IMR-90 (cell line): Measurements from ENCODE around the gene GLRA3. TPM values are rescaled to one million over a fixed set of nuclear protein-coding genes. Genes with fewer than 3 reads are reported as not detected.

Experiments used
- ATAC-seq: fragments of 200-7000 bp; cut with Tn5 transposase; 2 replicates; pipeline ENCODE4 v1.9.1; 2020; ENCODE audit warnings: low read depth, mild to moderate bottlenecking, moderate library complexity
- BruUV-seq: library from RNA; stranded (reverse); fragments of 400-500 nt; replicated peaks from 2 replicates; lab custom pipeline; 2021; lab: Mats Ljungman, UMichigan
- CTCF ChIA-PET: fragments of 300-600 bp; formaldehyde crosslinking; extraction: SDS; loops from one replicate; lab custom pipeline; 2021; ENCODE audit warnings: antibody characterized with exemption; lab: Yijun Ruan, JAX
- POLR2A ChIA-PET: fragments of 300-600 bp; sonication (Branson Sonifier 250); formaldehyde crosslinking; loops from one replicate; lab custom pipeline; 2022; ENCODE audit warnings: antibody characterized with exemption; ENCODE audit not compliant: unreplicated experiment; lab: Charles Lee
- DNase-seq: peaks from one replicate; pipeline ENCODE4 v3.0.0; 2013
- H2AFZ ChIP-seq: replicated peaks from 2 replicates; pipeline ENCODE3; 2013; ENCODE audit warnings: low read length, mild to moderate bottlenecking; ENCODE audit not compliant: poor library complexity
- H2AK5ac ChIP-seq: 2 replicates; pipeline ENCODE4 v1.6.1; 2013; ENCODE audit warnings: low read depth, low read length, inconsistent platforms
- H2AK9ac ChIP-seq: replicated peaks from 2 replicates; pipeline ENCODE3; 2013; ENCODE audit warnings: mild to moderate bottlenecking, low read depth, low read length, moderate library complexity; ENCODE audit not compliant: poor library complexity
- H2BK120ac ChIP-seq: 2 replicates; pipeline ENCODE4 v1.6.1; 2013; ENCODE audit warnings: low read depth, low read length, inconsistent platforms
- H2BK15ac ChIP-seq: 3 replicates; pipeline ENCODE4 v1.6.1; 2013; ENCODE audit warnings: low read depth, low read length, inconsistent platforms
- H2BK20ac ChIP-seq: 2 replicates; pipeline ENCODE4 v1.6.1; 2013; ENCODE audit warnings: low read depth, mild to moderate bottlenecking, inconsistent platforms, low read length, moderate library complexity
- H2BK5ac ChIP-seq: 2 replicates; pipeline ENCODE4 v1.6.1; 2013; ENCODE audit warnings: mild to moderate bottlenecking, low read depth, low read length, inconsistent platforms; ENCODE audit not compliant: poor library complexity, severe bottlenecking
- H3K14ac ChIP-seq: replicated peaks from 2 replicates; pipeline ENCODE4 v1.6.1; 2013; ENCODE audit warnings: low read depth, low read length, inconsistent platforms
- H3K18ac ChIP-seq: 2 replicates; pipeline ENCODE4 v1.6.1; 2013; ENCODE audit warnings: low read depth, low read length, control low read depth
- H3K23ac ChIP-seq: 2 replicates; pipeline ENCODE4 v1.6.1; 2013; ENCODE audit warnings: low read depth, low read length, inconsistent platforms
- H3K27ac ChIP-seq: 2 replicates; pipeline ENCODE4 v1.5.1; 2013; ENCODE audit warnings: mild to moderate bottlenecking, control low read depth, low read length; ENCODE audit not compliant: insufficient read depth
- H3K27me3 ChIP-seq: 2 replicates; pipeline ENCODE4 v1.6.1; 2013; ENCODE audit warnings: low read length; ENCODE audit not compliant: control insufficient read depth, insufficient read depth
- H3K36me3 ChIP-seq: 2 replicates; pipeline ENCODE4 v1.6.1; 2013; ENCODE audit warnings: low read length, mixed read lengths; ENCODE audit not compliant: control insufficient read depth, insufficient read depth
- H3K4ac ChIP-seq: 2 replicates; pipeline ENCODE4 v1.6.1; 2013; ENCODE audit warnings: low read depth, low read length, inconsistent platforms
- H3K4me1 ChIP-seq: 2 replicates; pipeline ENCODE4 v1.6.1; 2013; ENCODE audit warnings: low read length, mixed read lengths; ENCODE audit not compliant: control insufficient read depth, insufficient read depth
- H3K4me2 ChIP-seq: 2 replicates; pipeline ENCODE4 v1.6.1; 2013; ENCODE audit warnings: low read depth, mild to moderate bottlenecking, control low read depth, low read length, moderate library complexity
- H3K4me3 ChIP-seq: 2 replicates; pipeline ENCODE4 v1.5.1; 2013; ENCODE audit warnings: low read depth, mild to moderate bottlenecking, control low read depth, low read length, moderate library complexity; ENCODE audit not compliant: insufficient read depth
- H3K56ac ChIP-seq: 2 replicates; pipeline ENCODE4 v1.6.1; 2013; ENCODE audit warnings: low read length, inconsistent platforms; ENCODE audit not compliant: insufficient read depth; ENCODE audit errors: extremely low read depth
- H3K79me1 ChIP-seq, 2 experiments: 2 replicates each; pipeline ENCODE4 v1.6.1; 2013; ENCODE audit warnings: low read length in 2 of 2, inconsistent platforms in 1 of 2, low read depth in 1 of 2
- H3K9ac ChIP-seq: 2 replicates; pipeline ENCODE4 v1.6.1; 2013; ENCODE audit warnings: low read depth, low read length, control low read depth
- H3K9me1 ChIP-seq: 2 replicates; pipeline ENCODE4 v1.6.1; 2013; ENCODE audit warnings: low read length, inconsistent platforms; ENCODE audit not compliant: insufficient read depth
- H3K9me3 ChIP-seq: 2 replicates; pipeline ENCODE4 v1.6.1; 2013; ENCODE audit warnings: low read length; ENCODE audit not compliant: control insufficient read depth, insufficient read depth
- H4K20me1 ChIP-seq: 2 replicates; pipeline ENCODE4 v1.6.1; 2013; ENCODE audit warnings: low read length, inconsistent platforms; ENCODE audit not compliant: insufficient read depth
- H4K5ac ChIP-seq: 2 replicates; pipeline ENCODE4 v1.6.1; 2013; ENCODE audit warnings: mild to moderate bottlenecking, low read depth, low read length, control low read depth
- H4K8ac ChIP-seq, 2 experiments: 2 replicates each; pipeline ENCODE4 v1.6.1; 2013; ENCODE audit warnings: low read depth in 2 of 2, low read length in 2 of 2, control low read depth in 1 of 2, inconsistent platforms in 1 of 2
- H4K91ac ChIP-seq: 2 replicates; pipeline ENCODE4 v1.6.1; 2013; ENCODE audit warnings: low read depth, low read length, inconsistent platforms; ENCODE audit not compliant: insufficient read depth
- BHLHE40 ChIP-seq: fragments of 150-350 bp; IDR thresholded peaks from 2 replicates; pipeline ENCODE4 v1.6.1; 2016; ENCODE audit warnings: mild to moderate bottlenecking, low read depth, low read length
- CEBPB ChIP-seq: IDR thresholded peaks from 2 replicates; pipeline ENCODE4 v1.6.1; 2012; ENCODE audit warnings: low read depth, low read length, improper control_type of control experiment
- CHD1 ChIP-seq: IDR thresholded peaks from 2 replicates; pipeline ENCODE4 v1.6.1; 2012; ENCODE audit warnings: low read depth, low read length, improper control_type of control experiment
- CTCF ChIP-seq: conservative IDR thresholded peaks from 2 replicates; pipeline ENCODE4 v1.5.1; 2012; ENCODE audit warnings: mild to moderate bottlenecking, low read depth, low read length, improper control_type of control experiment
- ELK1 ChIP-seq: fragments of 150-350 bp; IDR thresholded peaks from 2 replicates; pipeline ENCODE4 v1.6.1; 2016; ENCODE audit warnings: low read depth, mild to moderate bottlenecking, low read length, moderate library complexity, borderline replicate concordance
- FOS ChIP-seq: fragments of 150-350 bp; IDR thresholded peaks from 2 replicates; pipeline ENCODE4 v1.6.1; 2016; ENCODE audit warnings: low read depth, low read length
- MAFK ChIP-seq: IDR thresholded peaks from 2 replicates; pipeline ENCODE4 v1.6.1; 2012; ENCODE audit warnings: low read depth, low read length, improper control_type of control experiment
- MAZ ChIP-seq: IDR thresholded peaks from 2 replicates; pipeline ENCODE4 v1.6.1; 2012; ENCODE audit warnings: low read depth, mild to moderate bottlenecking, low read length, improper control_type of control experiment, moderate library complexity, borderline replicate concordance
- MXI1 ChIP-seq: IDR thresholded peaks from 2 replicates; pipeline ENCODE4 v1.6.1; 2012; ENCODE audit warnings: low read depth, mild to moderate bottlenecking, low read length, moderate library complexity, borderline replicate concordance
- NFE2L2 ChIP-seq: fragments of 150-350 bp; IDR thresholded peaks from 2 replicates; pipeline ENCODE4 v1.6.1; 2016; ENCODE audit warnings: low read depth, mild to moderate bottlenecking, low read length
- POLR2A ChIP-seq: IDR thresholded peaks from 2 replicates; pipeline ENCODE4 v1.6.1; 2012; ENCODE audit warnings: mild to moderate bottlenecking, low read depth, low read length
- RAD21 ChIP-seq: IDR thresholded peaks from 2 replicates; pipeline ENCODE4 v1.6.1; 2012; ENCODE audit warnings: low read length, improper control_type of control experiment
- RCOR1 ChIP-seq: IDR thresholded peaks from 2 replicates; pipeline ENCODE4 v1.6.1; 2012; ENCODE audit warnings: mild to moderate bottlenecking, low read length, improper control_type of control experiment; ENCODE audit not compliant: insufficient replicate concordance
- RFX5 ChIP-seq: IDR thresholded peaks from 2 replicates; pipeline ENCODE4 v1.8.0; 2012; ENCODE audit warnings: low read depth, mild to moderate bottlenecking, low read length, moderate library complexity
- SMC3 ChIP-seq: fragments of 150-350 bp; IDR thresholded peaks from 2 replicates; pipeline ENCODE4 v1.6.1; 2016; ENCODE audit warnings: low read depth, mild to moderate bottlenecking, antibody characterized with exemption, low read length, moderate library complexity
- USF2 ChIP-seq: fragments of 150-350 bp; IDR thresholded peaks from 2 replicates; pipeline ENCODE4 v1.6.1; 2017; ENCODE audit warnings: mild to moderate bottlenecking, antibody characterized with exemption, low read length, low read depth
- WGBS, 2 experiments: methylation state at CpG; one replicate each; pipeline versions ENCODE4 v1.1.5 to v1.1.7; 2013; ENCODE audit warnings: missing lambda C conversion rate in 2 of 2; ENCODE audit not compliant: insufficient read length in 1 of 2; ENCODE audit errors: extremely low coverage in 2 of 2; 5-methylcytosine and 5-hydroxymethylcytosine counted together
- dilution Hi-C: fragments of 300-500 bp; cut with HindIII; formaldehyde crosslinking; loops from one replicate; pipeline ENCODE4 v1.14.3; 2018; ENCODE audit warnings: low sequenced_read_pairs; ENCODE audit not compliant: unreplicated experiment
- in situ Hi-C: fragments of 300-500 bp; cut with MboI; formaldehyde crosslinking; loops from 3 replicates; pipeline ENCODE4 v1.14.3; 2019; ENCODE audit warnings: low sequenced_read_pairs, inconsistent platforms, mixed read lengths
- intact Hi-C: fragments of 100-400 bp; cut with micrococcal nuclease; formaldehyde crosslinking; loops from 2 replicates; pipeline ENCODE4 v1.10.0; 2022
- polyA plus RNA-seq, 3 experiments: library from polyadenylated mRNA; depleted of rRNA; stranded (reverse); fragments of >200 nt; gene quantifications; 2 replicates each; pipeline ENCODE4 v1.2.3, GENCODE V29; 2012; ENCODE audit warnings: low replicate concordance in 1 of 3
- total RNA-seq: library from RNA; depleted of rRNA; stranded (reverse); fragments of >200 nt; gene quantifications from 2 replicates; pipeline ENCODE4 v1.2.3, GENCODE V29; 2012

GLRA3 gene
- total and polyA plus RNA-seq, 2 of the 4 experiments (the other 2 are of a cell fraction): not detected

DNA sequence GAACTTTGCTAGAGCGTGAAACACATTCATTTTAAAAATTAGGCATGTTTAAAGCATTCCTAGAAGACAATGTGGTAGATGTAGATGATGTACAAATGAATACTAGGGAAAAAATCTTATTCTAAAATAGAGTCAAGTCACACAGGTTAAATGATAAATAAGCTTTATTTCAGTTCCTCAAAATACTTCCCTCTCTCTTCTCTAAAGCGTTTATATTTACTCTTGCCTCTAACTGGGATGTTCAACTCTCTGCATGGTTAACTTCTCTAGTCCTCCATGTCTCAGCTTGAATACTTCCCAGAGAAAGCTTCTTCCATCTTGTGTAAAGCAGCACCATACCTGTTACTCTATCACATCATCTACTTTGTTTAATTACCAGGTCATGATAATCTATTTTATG lies 30.9 kb upstream of the GLRA3 start:
- BruUV-seq: no TSS peak
- no peak overlapping the region for H3K14ac ChIP-seq
- no peaks in the 10 kb centered on the region for H3K9me1 ChIP-seq
- dilution Hi-C loops: no loop called here
- H2BK20ac ChIP-seq: no peak overlapping the region
- no peak overlapping the region for H3K18ac ChIP-seq
- DNase-seq (no peak), ATAC-seq (no peak)
- H2AK9ac ChIP-seq: no peak overlapping the region
- in situ Hi-C loops: no loop called here
- H3K4ac ChIP-seq: no peak overlapping the region
- no peaks in the 10 kb centered on the region for H3K36me3 ChIP-seq
- H3K56ac ChIP-seq: no peak overlapping the region
- no peak overlapping the region for H3K9ac ChIP-seq
- H4K20me1 ChIP-seq: no peaks in the 10 kb centered on the region
- no peak overlapping the region for H3K4me2 ChIP-seq
- H2AFZ ChIP-seq: no peak overlapping the region
- intact Hi-C loops: no loop called here
- H4K5ac ChIP-seq: no peak overlapping the region
- no peak overlapping the region for H3K27ac ChIP-seq
- no peak overlapping the region for H2AK5ac ChIP-seq
- no peak overlapping the region for H2BK5ac ChIP-seq
- POLR2A ChIA-PET: no interaction called here
- no peaks in the 10 kb centered on the region for H3K79me1 ChIP-seq
- no peak overlapping the region for H3K4me3 ChIP-seq
- no peak overlapping the region for H3K23ac ChIP-seq
- no peak overlapping the region for H2BK15ac ChIP-seq
- WGBS, 2 experiments: no CpG with 5 or more reads among the region's 2 CpGs
- no peak overlapping the region for H2BK120ac ChIP-seq
- no peaks in the 10 kb centered on the region for H3K27me3 ChIP-seq
- CTCF ChIA-PET: no interaction called here
- H4K91ac ChIP-seq: no peak overlapping the region
- H3K9me3 ChIP-seq: peaks cover 5% of the 10 kb centered on the region
- no peak overlapping the region for H4K8ac ChIP-seq
- H3K4me1 ChIP-seq: no peaks in the 10 kb centered on the region
- TF ChIP-seq CEBPB (no peak), POLR2A (no peak), MAZ (no peak), NFE2L2 (no peak), CTCF (no peak), BHLHE40 (no peak), RFX5 (no peak), RAD21 (no peak), RCOR1 (no peak), CHD1 (no peak), MXI1 (no peak), ELK1 (no peak), SMC3 (no peak), FOS (no peak), USF2 (no peak), MAFK (no peak)
